Heart left ventricle (tissue), 13 donors: Measurements from ENCODE around the gene PXT1.

Experiments used
- CTCF ChIP-seq, 12 donors: fragments of 200-600 bp; sonication (generic) in 4 of 12; IDR thresholded peaks; one replicate each; pipeline versions ENCODE4 v1.5.0 to v1.8.0; 2018 to 2022; ENCODE audit warnings: antibody characterized with exemption in 12 of 12, mild to moderate bottlenecking in 5 of 12
- POLR2A ChIP-seq, 2 donors: fragments of 450-650 bp; IDR thresholded peaks; one replicate each; pipeline ENCODE4 v1.6.1; 2017; ENCODE audit warnings: antibody characterized with exemption in 2 of 2, mild to moderate bottlenecking in 2 of 2, moderate library complexity in 2 of 2
- donor health status: ischemic (EF 13 %, LVEDD 7.1; RV severe dilation, severe dysfunction).
- donor health status: DM: no; HTN: yes; CAD: no.
- donor health status: DM: no; HTN: no; CAD: no.
- donor health status: ischemic (EF 25% LVEDD 6.9; RV normal size, moderate dysfunction).
- donor health status: ischemic (EF 25% LVEDD 5.7; RV mildly dilated, moderate dysfunction).
- donor health status: ischemic (EF 35%, LVEDD 5.7; RV mildly dilated, moderate dysfunction).
- donor health status: nonischemic (EF 11% LVEDD 7.7; RV severe dilation, severe dysfunction).
- donor health status: DM: yes; HTN: yes; CAD: no.
- donor health status: PGD.
- donor health status: ischemic (EF 29% LVEDD 5.4; RV normal size, mild dysfunction).
- donor health status: nonischemic (EF 23%, LVEDD 6.1; RV moderate dilation, normal function).

GRCh38 chr6:36445621-36446020 lies 3.0 kb upstream of the PXT1 start:
- no peak for TF ChIP-seq CTCF (IDR thresholded peaks at IDR 0.05)
- no peak for TF ChIP-seq POLR2A (IDR thresholded peaks at IDR 0.05)
